ENCODE results near the gene ELAC2.

The ELAC2 gene

DNA sequence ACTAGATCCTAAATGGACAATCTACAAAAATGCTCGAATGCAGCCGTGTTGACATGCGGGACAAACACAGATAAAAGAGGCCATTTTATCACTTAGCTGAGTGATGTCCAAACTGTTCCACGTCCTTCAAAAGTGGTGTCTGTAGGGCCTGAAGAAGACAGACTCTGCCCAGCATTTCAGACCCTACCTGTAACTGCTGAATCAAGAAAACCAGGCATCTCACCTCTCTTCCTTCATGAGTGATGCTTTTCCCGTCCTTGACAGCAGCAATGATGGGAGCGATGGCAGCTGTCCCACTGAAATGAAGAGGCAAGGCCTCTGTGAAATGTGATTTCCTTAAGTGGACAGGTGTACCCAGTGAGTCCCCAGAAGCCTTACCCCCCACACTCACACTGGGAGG is 12.3 kb downstream of the ELAC2 start:
- no peak overlapping the region for H3K4me3 ChIP-seq (ENCODE audit: low read length)
- DNase-seq (ENCODE audit: low read depth) = no peak
- TF ChIP-seq, protein P1, sequence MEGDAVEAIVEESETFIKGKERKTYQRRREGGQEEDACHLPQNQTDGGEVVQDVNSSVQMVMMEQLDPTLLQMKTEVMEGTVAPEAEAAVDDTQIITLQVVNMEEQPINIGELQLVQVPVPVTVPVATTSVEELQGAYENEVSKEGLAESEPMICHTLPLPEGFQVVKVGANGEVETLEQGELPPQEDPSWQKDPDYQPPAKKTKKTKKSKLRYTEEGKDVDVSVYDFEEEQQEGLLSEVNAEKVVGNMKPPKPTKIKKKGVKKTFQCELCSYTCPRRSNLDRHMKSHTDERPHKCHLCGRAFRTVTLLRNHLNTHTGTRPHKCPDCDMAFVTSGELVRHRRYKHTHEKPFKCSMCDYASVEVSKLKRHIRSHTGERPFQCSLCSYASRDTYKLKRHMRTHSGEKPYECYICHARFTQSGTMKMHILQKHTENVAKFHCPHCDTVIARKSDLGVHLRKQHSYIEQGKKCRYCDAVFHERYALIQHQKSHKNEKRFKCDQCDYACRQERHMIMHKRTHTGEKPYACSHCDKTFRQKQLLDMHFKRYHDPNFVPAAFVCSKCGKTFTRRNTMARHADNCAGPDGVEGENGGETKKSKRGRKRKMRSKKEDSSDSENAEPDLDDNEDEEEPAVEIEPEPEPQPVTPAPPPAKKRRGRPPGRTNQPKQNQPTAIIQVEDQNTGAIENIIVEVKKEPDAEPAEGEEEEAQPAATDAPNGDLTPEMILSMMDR (IDR thresholded peaks at IDR 0.05; ENCODE audit: insufficient read depth, low read depth, low read length, missing control alignments) = no peak

GRCh38 chr17:13004336-13004735 is 13.5 kb downstream of the ELAC2 start:
- TF ChIP-seq, protein P1 (IDR thresholded peaks at IDR 0.05; ENCODE audit: insufficient read depth, low read depth, low read length, missing control alignments) = no peak
- DNase-seq (ENCODE audit: low read depth) = no peak
- no peak overlapping the region for H3K4me3 ChIP-seq (ENCODE audit: low read length)

DNA sequence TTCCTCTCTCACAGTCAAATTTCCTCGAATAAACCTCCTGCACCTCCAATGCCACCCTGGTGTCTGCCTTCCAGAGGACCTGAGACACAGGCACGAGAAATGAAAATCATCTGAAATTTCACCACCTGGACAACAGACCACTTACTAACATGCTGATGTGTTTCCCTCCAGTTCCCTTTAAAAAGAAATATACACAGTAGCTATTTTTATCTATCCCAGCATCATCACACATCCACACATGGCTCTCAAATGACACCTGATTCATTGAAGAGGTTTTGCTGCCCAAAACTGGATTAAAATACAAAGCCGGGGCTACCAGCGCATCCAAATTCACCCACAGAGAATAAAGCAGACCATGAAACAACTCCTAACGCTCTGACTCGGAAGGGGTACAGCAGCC is 13.9 kb downstream of the ELAC2 start:
- DNase-seq (ENCODE audit: low read depth) = no peak
- no peak overlapping the region for H3K4me3 ChIP-seq (ENCODE audit: low read length)
- TF ChIP-seq, protein P1 (IDR thresholded peaks at IDR 0.05; ENCODE audit: insufficient read depth, low read depth, low read length, missing control alignments) = no peak

DNA sequence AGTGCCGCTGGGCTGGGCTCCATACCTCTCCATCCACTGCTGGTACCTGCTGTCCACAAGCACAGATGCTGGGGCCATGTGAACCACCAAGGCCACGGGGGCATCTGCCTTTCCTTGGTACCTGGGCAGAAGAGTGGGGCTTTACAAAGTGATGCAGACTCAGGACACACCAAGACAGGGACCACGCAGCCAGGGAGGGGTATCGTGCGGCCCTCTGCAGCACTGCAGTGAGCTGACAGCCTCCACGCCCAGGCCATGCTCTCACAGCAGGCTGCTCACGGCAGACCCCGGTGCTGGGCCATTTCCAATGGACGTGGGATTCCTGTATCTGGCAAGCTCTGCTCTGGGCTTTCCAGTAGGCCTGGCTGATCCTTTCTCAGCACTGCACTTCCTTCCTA is 14.4 kb downstream of the ELAC2 start:
- no peak overlapping the region for H3K4me3 ChIP-seq (ENCODE audit: low read length)
- no peak for DNase-seq (ENCODE audit: low read depth)
- TF ChIP-seq, protein P1 (IDR thresholded peaks at IDR 0.05; ENCODE audit: insufficient read depth, low read depth, low read length, missing control alignments) = no peak

GRCh38 chr17:13002761-13003453 is 14.9 kb downstream of the ELAC2 start:
- DNase-seq (ENCODE audit: low read depth) = peak; percentile 63
- TF ChIP-seq, protein P1 (IDR thresholded peaks at IDR 0.05; ENCODE audit: insufficient read depth, low read depth, low read length, missing control alignments) = peak; percentile 83
- H3K4me3 ChIP-seq (ENCODE audit: low read length) = no peak overlapping the region

DNA sequence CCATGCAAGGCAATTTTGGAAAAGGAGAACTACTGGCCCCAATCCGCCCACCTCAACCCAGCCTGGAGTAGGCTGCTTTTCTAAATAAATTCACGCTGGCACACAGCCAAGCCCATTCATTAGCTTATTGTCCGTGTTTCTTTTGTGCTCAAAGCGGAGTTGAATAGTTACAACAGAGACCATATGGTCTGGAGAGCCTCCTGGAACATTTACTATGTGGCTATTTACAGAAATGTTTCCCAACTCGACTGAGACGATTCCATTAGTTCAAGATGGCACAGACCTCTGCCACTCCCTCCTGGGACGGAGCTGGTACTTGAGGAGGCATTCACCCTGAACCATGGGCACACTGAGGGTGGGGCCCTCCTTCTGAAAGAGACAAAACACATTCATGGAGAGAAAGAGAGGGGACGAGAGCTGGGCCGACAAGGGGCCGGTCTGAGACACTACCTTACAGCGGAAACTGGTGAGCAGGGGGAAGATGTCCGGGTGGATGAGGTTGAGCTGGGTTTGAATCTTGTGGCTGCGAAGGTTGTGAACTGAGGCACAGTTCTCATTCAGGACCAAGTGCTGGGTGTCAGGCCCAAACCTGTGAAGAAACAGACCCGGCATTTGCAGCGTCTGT is 15.7 kb downstream of the ELAC2 start:
- no peak for DNase-seq (ENCODE audit: low read depth)
- TF ChIP-seq, protein P1 (IDR thresholded peaks at IDR 0.05; ENCODE audit: insufficient read depth, low read depth, low read length, missing control alignments) = no peak
- H3K4me3 ChIP-seq (ENCODE audit: low read length) = no peak overlapping the region

DNA sequence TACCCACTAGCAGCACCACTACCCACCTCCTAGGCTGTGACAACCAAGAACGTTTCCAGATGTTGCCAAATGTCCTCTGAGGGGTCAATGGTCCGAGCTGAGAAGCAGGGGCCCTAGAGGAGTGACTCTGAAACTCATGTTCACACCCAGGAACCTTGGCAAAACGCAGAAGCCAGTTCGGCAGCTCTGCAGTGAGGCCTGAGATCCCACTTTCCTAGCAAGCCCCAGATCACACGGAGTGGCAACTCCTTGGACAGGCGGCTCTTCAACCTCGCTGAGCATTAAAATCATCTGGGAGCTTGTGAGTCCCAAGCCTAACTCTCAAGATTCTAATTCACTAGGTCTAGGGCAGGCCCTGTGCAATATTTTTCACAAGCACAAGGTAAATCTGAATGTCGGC is 17.3 kb downstream of the ELAC2 start:
- TF ChIP-seq, protein P1 (IDR thresholded peaks at IDR 0.05; ENCODE audit: insufficient read depth, low read depth, low read length, missing control alignments) = no peak
- no peak overlapping the region for H3K4me3 ChIP-seq (ENCODE audit: low read length)
- DNase-seq (ENCODE audit: low read depth) = no peak
